Endodermal cell (in vitro differentiated cells): ENCODE data around the gene TAGLN3. TPM values are rescaled to one million over a fixed set of nuclear protein-coding genes. Genes with fewer than 3 reads are reported as not detected.

Experiments
- DNase-seq: peaks from one replicate; pipeline ENCODE4 v3.0.0-alpha.2; 2017
- H3K27ac ChIP-seq: 2 replicates; pipeline ENCODE4 v1.5.1; 2013; ENCODE audit warnings: mild to moderate bottlenecking, low read depth, low read length, moderate library complexity
- H3K27me3 ChIP-seq: 2 replicates; pipeline ENCODE4 v1.6.1; 2013; ENCODE audit warnings: mild to moderate bottlenecking, low read length, moderate library complexity; ENCODE audit not compliant: insufficient read depth, control insufficient read depth, poor library complexity, severe bottlenecking
- H3K36me3 ChIP-seq: 2 replicates; pipeline ENCODE4 v1.7.0; 2013; ENCODE audit warnings: mild to moderate bottlenecking, low read length, moderate library complexity; ENCODE audit not compliant: control insufficient read depth, insufficient read depth
- H3K4me1 ChIP-seq: one replicate; pipeline ENCODE4 v1.7.0; 2013; ENCODE audit warnings: low read length; ENCODE audit not compliant: control insufficient read depth, insufficient read depth
- H3K4me3 ChIP-seq: 2 replicates; pipeline ENCODE4 v1.5.1; 2013; ENCODE audit warnings: mild to moderate bottlenecking, low read length, moderate library complexity
- H3K9ac ChIP-seq: 2 replicates; pipeline ENCODE4 v1.6.1; 2013; ENCODE audit warnings: mild to moderate bottlenecking, low read length, moderate library complexity; ENCODE audit not compliant: poor library complexity, severe bottlenecking; ENCODE audit errors: extremely low read depth
- H3K9me3 ChIP-seq: 2 replicates; pipeline ENCODE4 v1.6.1; 2013; ENCODE audit warnings: mild to moderate bottlenecking, low read length, moderate library complexity; ENCODE audit not compliant: control insufficient read depth
- H3K27ac Mint-ChIP-seq: 2 replicates; pipeline ENCODE4 v1.8.0; 2020; ENCODE audit warnings: mixed read lengths
- H3K27me3 Mint-ChIP-seq: 2 replicates; pipeline ENCODE4 v1.8.0; 2021; ENCODE audit warnings: mild to moderate bottlenecking, mixed read lengths; ENCODE audit not compliant: insufficient read depth
- H3K36me3 Mint-ChIP-seq: 2 replicates; pipeline ENCODE4 v1.8.0; 2020; ENCODE audit warnings: low read depth, mixed read lengths
- H3K4me1 Mint-ChIP-seq: 2 replicates; pipeline ENCODE4 v1.8.0; 2020; ENCODE audit warnings: mixed read lengths
- H3K4me3 Mint-ChIP-seq: 2 replicates; pipeline ENCODE4 v1.8.0; 2020; ENCODE audit warnings: mild to moderate bottlenecking, moderate library complexity, mixed read lengths
- H3K9me3 Mint-ChIP-seq: 2 replicates; pipeline ENCODE4 v1.8.0; 2020; ENCODE audit warnings: mild to moderate bottlenecking, mixed read lengths
- WGBS, 2 experiments: methylation state at CpG; one replicate each; pipeline versions ENCODE4 v1.1.5 to v1.1.7; 2013; ENCODE audit warnings: missing lambda C conversion rate in 2 of 2, mixed read lengths in 1 of 2; ENCODE audit not compliant: insufficient coverage in 1 of 2, insufficient read length in 1 of 2; 5-methylcytosine and 5-hydroxymethylcytosine counted together
- total RNA-seq, 2 donors: library from RNA; stranded (reverse); fragmentation: NEBNext Ultra II Directional in 1 of 2; extraction: Animal tissue kit (Norgen Biotek cat#: 25700) in 1 of 2; gene quantifications; 2 replicates in 1 of 2; 3 replicates in 1 of 2; pipeline ENCODE4 v1.2.1, GENCODE V29; 2021
- TF ChIP-seq, protein P1 (sequence below): fragments of 200-600 bp; sonication (generic); conservative IDR thresholded peaks from 2 replicates; pipeline ENCODE4 v1.5.0; 2021; ENCODE audit warnings: antibody characterized with exemption, mild to moderate bottlenecking

The TAGLN3 gene
- total RNA-seq, 2 donors from 2014 or later = 1.4 to 3.7 TPM

DNA sequence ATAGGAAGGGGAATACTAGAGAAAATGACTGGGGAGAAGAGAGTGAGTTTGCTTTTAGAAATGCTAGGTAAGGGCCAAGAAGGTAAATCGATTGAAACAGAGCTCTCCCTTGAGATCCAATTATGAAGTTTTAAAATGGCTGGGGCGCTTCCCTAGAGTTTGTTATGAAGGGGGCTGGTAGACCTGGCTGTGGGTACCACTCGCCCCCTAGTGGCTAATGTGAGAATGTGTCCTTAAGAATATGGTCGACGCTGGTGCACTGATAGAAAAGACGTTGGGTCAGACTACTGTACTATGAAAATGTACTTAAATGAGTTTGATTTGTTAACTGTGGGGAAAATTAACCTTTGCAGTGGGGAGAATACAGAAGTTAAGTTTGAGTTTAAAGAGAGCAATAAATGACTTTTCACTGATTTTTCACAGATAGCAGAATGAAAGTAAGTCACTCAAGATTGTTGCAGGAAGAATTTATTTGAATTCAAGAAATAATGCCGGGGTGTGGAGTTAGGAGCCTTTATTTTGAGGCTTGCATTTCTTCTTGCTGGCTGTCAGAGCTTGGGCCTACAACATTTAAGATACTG, 45.0 kb downstream of the TAGLN3 start:
- Histone ChIP-seq H3K9me3 (no peaks in the 10 kb centered on the region), H3K4me3 (no peak overlapping the region), H3K27me3 (no peaks in the 10 kb centered on the region), H3K27ac (no peak overlapping the region), H3K4me1 (no peaks in the 10 kb centered on the region), H3K9ac (no peak overlapping the region), H3K36me3 (no peaks in the 10 kb centered on the region)
- DNase-seq = peak; percentile 74
- TF ChIP-seq, protein P1, sequence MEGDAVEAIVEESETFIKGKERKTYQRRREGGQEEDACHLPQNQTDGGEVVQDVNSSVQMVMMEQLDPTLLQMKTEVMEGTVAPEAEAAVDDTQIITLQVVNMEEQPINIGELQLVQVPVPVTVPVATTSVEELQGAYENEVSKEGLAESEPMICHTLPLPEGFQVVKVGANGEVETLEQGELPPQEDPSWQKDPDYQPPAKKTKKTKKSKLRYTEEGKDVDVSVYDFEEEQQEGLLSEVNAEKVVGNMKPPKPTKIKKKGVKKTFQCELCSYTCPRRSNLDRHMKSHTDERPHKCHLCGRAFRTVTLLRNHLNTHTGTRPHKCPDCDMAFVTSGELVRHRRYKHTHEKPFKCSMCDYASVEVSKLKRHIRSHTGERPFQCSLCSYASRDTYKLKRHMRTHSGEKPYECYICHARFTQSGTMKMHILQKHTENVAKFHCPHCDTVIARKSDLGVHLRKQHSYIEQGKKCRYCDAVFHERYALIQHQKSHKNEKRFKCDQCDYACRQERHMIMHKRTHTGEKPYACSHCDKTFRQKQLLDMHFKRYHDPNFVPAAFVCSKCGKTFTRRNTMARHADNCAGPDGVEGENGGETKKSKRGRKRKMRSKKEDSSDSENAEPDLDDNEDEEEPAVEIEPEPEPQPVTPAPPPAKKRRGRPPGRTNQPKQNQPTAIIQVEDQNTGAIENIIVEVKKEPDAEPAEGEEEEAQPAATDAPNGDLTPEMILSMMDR = peak; percentile 94
- Mint-ChIP-seq H3K27me3 (peaks cover 2% of the 10 kb centered on the region), H3K4me3 (no peak overlapping the region), H3K27ac (no peak overlapping the region), H3K4me1 (peaks cover 6% of the 10 kb centered on the region), H3K9me3 (no peaks in the 10 kb centered on the region), H3K36me3 (no peaks in the 10 kb centered on the region)
- 2 to 9% methylated on average over 5 to 7 of the region's 7 CpGs for WGBS, 2 experiments

DNA sequence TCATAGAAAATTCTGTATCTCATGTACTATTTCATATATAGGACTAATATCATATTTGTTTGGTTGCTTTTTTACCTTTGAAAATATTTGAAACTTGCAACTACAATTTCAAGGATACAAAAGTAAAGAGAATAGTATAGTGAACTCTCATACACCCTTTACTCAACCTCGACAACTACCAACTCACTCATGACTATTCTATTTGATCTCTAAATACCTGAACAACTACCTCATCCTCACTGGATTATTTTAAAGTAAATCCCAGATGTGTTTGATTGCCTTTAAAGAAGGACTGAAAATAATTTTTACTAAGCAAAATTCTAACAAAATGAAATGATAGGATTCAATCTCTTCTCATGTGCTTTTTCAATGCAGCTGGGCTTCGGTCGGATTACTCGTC, 47.9 kb downstream of the TAGLN3 start:
- Histone ChIP-seq H3K27me3 (peaks cover 12% of the 10 kb centered on the region), H3K27ac (no peak overlapping the region), H3K9ac (no peak overlapping the region), H3K4me1 (peaks cover 4% of the 10 kb centered on the region), H3K36me3 (no peaks in the 10 kb centered on the region), H3K4me3 (no peak overlapping the region), H3K9me3 (no peaks in the 10 kb centered on the region)
- Mint-ChIP-seq H3K36me3 (no peaks in the 10 kb centered on the region), H3K9me3 (no peaks in the 10 kb centered on the region), H3K4me3 (no peak overlapping the region), H3K27ac (no peak overlapping the region), H3K27me3 (peaks cover 12% of the 10 kb centered on the region), H3K4me1 (peaks cover 17% of the 10 kb centered on the region)
- TF ChIP-seq, protein P1 = no peak
- WGBS, 2 experiments = 67 to 71% methylated on average over 3 to 4 of the region's 4 CpGs
- no peak for DNase-seq

DNA sequence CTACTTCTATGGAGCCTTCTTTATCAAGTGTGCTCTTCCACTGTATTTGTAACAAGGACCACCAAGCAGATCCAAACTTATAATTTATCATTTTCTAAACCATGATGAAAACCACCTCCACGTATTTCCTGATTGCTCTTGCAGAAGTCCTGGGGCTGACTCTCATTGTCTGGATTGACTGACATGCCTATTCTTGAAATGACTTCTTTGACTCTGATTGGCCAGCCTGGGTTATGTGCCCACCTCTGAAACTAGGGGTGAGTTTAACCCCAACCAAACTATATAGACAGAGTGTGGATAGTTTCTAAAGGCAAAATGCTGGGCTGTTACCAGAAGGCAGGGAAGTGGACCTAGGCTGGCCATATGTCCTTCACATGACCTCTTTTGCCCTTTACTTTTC, 48.5 kb downstream of the TAGLN3 start:
- H3K4me3 Mint-ChIP-seq = no peak overlapping the region
- WGBS, 2 experiments = 88% methylated on average over 1 of the region's 1 CpG; no CpG with 5 or more reads in 1 of the 2 experiments
- Histone ChIP-seq H3K27ac (no peak overlapping the region), H3K4me1 (peaks cover 4% of the 10 kb centered on the region), H3K4me3 (no peak overlapping the region), H3K9ac (no peak overlapping the region), H3K9me3 (no peaks in the 10 kb centered on the region), H3K36me3 (no peaks in the 10 kb centered on the region), H3K27me3 (peaks cover 12% of the 10 kb centered on the region)
- H3K27ac Mint-ChIP-seq = no peak overlapping the region
- peaks cover 23% of the 10 kb centered on the region for H3K4me1 Mint-ChIP-seq
- H3K27me3 Mint-ChIP-seq = peaks cover 12% of the 10 kb centered on the region
- no peaks in the 10 kb centered on the region for H3K36me3 Mint-ChIP-seq
- no peaks in the 10 kb centered on the region for H3K9me3 Mint-ChIP-seq
- no peak for DNase-seq
- TF ChIP-seq, protein P1 = no peak
